Measurements from ENCODE around the gene CTAGE6.
"Not testable (repeated sequence)": the region's sequence is repeated elsewhere in the genome, so short reads cannot be mapped to it uniquely, and the experiment has no call there.

Gene CTAGE6

GRCh38 chr7:143735962-143736361 lies 21.5 kb downstream of the CTAGE6 start:
- Mint-ChIP-seq H3K9me3 (no peaks in the 10 kb centered on the region), H3K27me3 (no peaks in the 10 kb centered on the region), H3K27ac (no peak overlapping the region), H3K4me1 (ENCODE audit: low read depth) (peaks cover 11% of the 10 kb centered on the region), H3K4me3 (no peak overlapping the region), H3K36me3 (ENCODE audit: low read depth) (peaks cover 10% of the 10 kb centered on the region)

GRCh38 chr7:143733876-143734275 lies 23.6 kb downstream of the CTAGE6 start:
- Mint-ChIP-seq H3K4me1 (ENCODE audit: low read depth) (peaks cover 11% of the 10 kb centered on the region), H3K4me3 (no peak overlapping the region), H3K27me3 (no peaks in the 10 kb centered on the region), H3K36me3 (ENCODE audit: low read depth) (peaks cover 29% of the 10 kb centered on the region), H3K27ac (no peak overlapping the region), H3K9me3 (no peaks in the 10 kb centered on the region)

GRCh38 chr7:143728333-143728862 lies 29.1 kb downstream of the CTAGE6 start:
- Mint-ChIP-seq H3K27ac (no peak overlapping the region), H3K36me3 (ENCODE audit: low read depth) (peaks cover 37% of the 10 kb centered on the region), H3K4me3 (no peak overlapping the region), H3K9me3 (no peaks in the 10 kb centered on the region), H3K4me1 (ENCODE audit: low read depth) (peaks cover under 1% of the 10 kb centered on the region), H3K27me3 (no peaks in the 10 kb centered on the region)

- H3K4me3 Mint-ChIP-seq; H3K9me3 Mint-ChIP-seq; H3K4me1 Mint-ChIP-seq (ENCODE audit: low read depth); H3K27me3 Mint-ChIP-seq; H3K27ac Mint-ChIP-seq: not testable (repeated sequence)
- H3K36me3 Mint-ChIP-seq (ENCODE audit: low read depth) = peaks cover 36% of the 10 kb centered on the region
Measured at GRCh38 chr7:143727561-143727960, 29.9 kb downstream of the CTAGE6 start.

- H3K27me3 Mint-ChIP-seq; H3K4me3 Mint-ChIP-seq; H3K4me1 Mint-ChIP-seq (ENCODE audit: low read depth); H3K27ac Mint-ChIP-seq; H3K9me3 Mint-ChIP-seq: not testable (repeated sequence)
- peaks cover 32% of the 10 kb centered on the region for H3K36me3 Mint-ChIP-seq (ENCODE audit: low read depth)
Measured at GRCh38 chr7:143726143-143726542, 31.4 kb downstream of the CTAGE6 start.

GRCh38 chr7:143720335-143720734 lies 37.2 kb downstream of the CTAGE6 start:
- not testable (repeated sequence) for H3K4me1 Mint-ChIP-seq (ENCODE audit: low read depth); H3K9me3 Mint-ChIP-seq; H3K27ac Mint-ChIP-seq; H3K27me3 Mint-ChIP-seq; H3K36me3 Mint-ChIP-seq (ENCODE audit: low read depth); H3K4me3 Mint-ChIP-seq

- H3K4me1 Mint-ChIP-seq (ENCODE audit: low read depth); H3K36me3 Mint-ChIP-seq (ENCODE audit: low read depth); H3K9me3 Mint-ChIP-seq: not testable (repeated sequence)
Measured at GRCh38 chr7:143715543-143716193, 41.8 kb downstream of the CTAGE6 start.

GRCh38 chr7:143714581-143715454 lies 42.7 kb downstream of the CTAGE6 start:
- H3K27ac Mint-ChIP-seq; H3K36me3 Mint-ChIP-seq (ENCODE audit: low read depth); H3K9me3 Mint-ChIP-seq; H3K27me3 Mint-ChIP-seq; H3K4me3 Mint-ChIP-seq; H3K4me1 Mint-ChIP-seq (ENCODE audit: low read depth): not testable (repeated sequence)

More at GRCh38 chr7:143715543-143716193, 41.8 kb downstream of the CTAGE6 start:
- H3K27me3 Mint-ChIP-seq, H3K4me3 Mint-ChIP-seq, H3K27ac Mint-ChIP-seq: not testable (repeated sequence)

- H3K4me1 Mint-ChIP-seq (ENCODE audit: low read depth); H3K36me3 Mint-ChIP-seq (ENCODE audit: low read depth); H3K4me3 Mint-ChIP-seq; H3K27me3 Mint-ChIP-seq; H3K9me3 Mint-ChIP-seq; H3K27ac Mint-ChIP-seq: not testable (repeated sequence)
Measured at GRCh38 chr7:143712381-143712780, 45.1 kb downstream of the CTAGE6 start.

GRCh38 chr7:143711727-143712324 lies 45.7 kb downstream of the CTAGE6 start:
- not testable (repeated sequence) for H3K36me3 Mint-ChIP-seq (ENCODE audit: low read depth); H3K4me3 Mint-ChIP-seq; H3K27ac Mint-ChIP-seq; H3K27me3 Mint-ChIP-seq; H3K4me1 Mint-ChIP-seq (ENCODE audit: low read depth); H3K9me3 Mint-ChIP-seq

- not testable (repeated sequence) for H3K9me3 Mint-ChIP-seq; H3K36me3 Mint-ChIP-seq (ENCODE audit: low read depth); H3K4me1 Mint-ChIP-seq (ENCODE audit: low read depth); H3K27ac Mint-ChIP-seq; H3K27me3 Mint-ChIP-seq; H3K4me3 Mint-ChIP-seq
Measured at GRCh38 chr7:143709895-143710294, 47.6 kb downstream of the CTAGE6 start.
